DLD1 (cell line): Measurements from ENCODE around the gene ACOXL.

ENCODE experiments used
- in situ Hi-C: cut with HindIII; loops from 2 replicates; pipeline ENCODE4 v1.10.0; 2017; ENCODE audit warnings: low sequenced_read_pairs

ACOXL gene

GRCh38 chr2:110904116-110904778 is 171.9 kb downstream of the ACOXL start:
- in situ Hi-C loops, result no loop called here

GRCh38 chr2:110904779-110905148 is 172.4 kb downstream of the ACOXL start:
- in situ Hi-C loops, result no loop called here

GRCh38 chr2:110905217-110905616 is 172.8 kb downstream of the ACOXL start:
- in situ Hi-C loops, result no loop called here

- in situ Hi-C loops, result no loop called here
These were observed 174.4 kb downstream of the ACOXL start for GRCh38 chr2:110906613-110907298.

- in situ Hi-C loops, result no loop called here
These were observed 177.1 kb downstream of the ACOXL start for GRCh38 chr2:110909501-110909900.

GRCh38 chr2:110910423-110910822 is 178.1 kb downstream of the ACOXL start:
- in situ Hi-C loops, result no loop called here

GRCh38 chr2:110919738-110920137 is 187.4 kb downstream of the ACOXL start:
- in situ Hi-C loops, result no loop called here

- in situ Hi-C loops, result no loop called here
These were observed 193.1 kb downstream of the ACOXL start for GRCh38 chr2:110925479-110925878.

GRCh38 chr2:110927526-110927925 is 195.2 kb downstream of the ACOXL start:
- in situ Hi-C loops, result no loop called here

- in situ Hi-C loops, result no loop called here
These were observed 197.2 kb downstream of the ACOXL start for GRCh38 chr2:110929528-110929927.

GRCh38 chr2:110931648-110932047 is 199.3 kb downstream of the ACOXL start:
- in situ Hi-C loops, result no loop called here

GRCh38 chr2:110933420-110933819 is 201.0 kb downstream of the ACOXL start:
- in situ Hi-C loops, result no loop called here

- in situ Hi-C loops, result no loop called here
These were observed 202.6 kb downstream of the ACOXL start for GRCh38 chr2:110934948-110935347.

- in situ Hi-C loops, result no loop called here
These were observed 208.1 kb downstream of the ACOXL start for GRCh38 chr2:110940376-110940910.

GRCh38 chr2:110941226-110941625 is 208.9 kb downstream of the ACOXL start:
- in situ Hi-C loops, result no loop called here

- in situ Hi-C loops, result no loop called here
These were observed 210.8 kb downstream of the ACOXL start for GRCh38 chr2:110943070-110943634.

- in situ Hi-C loops, result no loop called here
These were observed 214.5 kb downstream of the ACOXL start for GRCh38 chr2:110946902-110947301.

- in situ Hi-C loops, result no loop called here
These were observed 215.8 kb downstream of the ACOXL start for GRCh38 chr2:110948027-110948674.

GRCh38 chr2:110950281-110950680 is 217.9 kb downstream of the ACOXL start:
- in situ Hi-C loops, result no loop called here

- in situ Hi-C loops, result no loop called here
These were observed 222.7 kb downstream of the ACOXL start for GRCh38 chr2:110955045-110955444.

GRCh38 chr2:110955556-110955955 is 223.2 kb downstream of the ACOXL start:
- in situ Hi-C loops, result no loop called here

- in situ Hi-C loops, result no loop called here
These were observed 224.9 kb downstream of the ACOXL start for GRCh38 chr2:110957293-110957692.
